ENCODE measurements around the gene DSCAM. TPM values are rescaled to one million over a fixed set of nuclear protein-coding genes. Genes with fewer than 3 reads are reported as not detected.

Gene DSCAM
- total and polyA plus RNA-seq, 2 experiments from 2014 or later, result 0.07 TPM; not detected in 1

- TF ChIP-seq ZNF462 (CRISPR knock-in tag; IDR thresholded peaks at IDR 0.05), result no peak
- no peak for TF ChIP-seq JUNB (IDR thresholded peaks at IDR 0.05; ENCODE audit: unreplicated experiment)
- TF ChIP-seq, protein P1, sequence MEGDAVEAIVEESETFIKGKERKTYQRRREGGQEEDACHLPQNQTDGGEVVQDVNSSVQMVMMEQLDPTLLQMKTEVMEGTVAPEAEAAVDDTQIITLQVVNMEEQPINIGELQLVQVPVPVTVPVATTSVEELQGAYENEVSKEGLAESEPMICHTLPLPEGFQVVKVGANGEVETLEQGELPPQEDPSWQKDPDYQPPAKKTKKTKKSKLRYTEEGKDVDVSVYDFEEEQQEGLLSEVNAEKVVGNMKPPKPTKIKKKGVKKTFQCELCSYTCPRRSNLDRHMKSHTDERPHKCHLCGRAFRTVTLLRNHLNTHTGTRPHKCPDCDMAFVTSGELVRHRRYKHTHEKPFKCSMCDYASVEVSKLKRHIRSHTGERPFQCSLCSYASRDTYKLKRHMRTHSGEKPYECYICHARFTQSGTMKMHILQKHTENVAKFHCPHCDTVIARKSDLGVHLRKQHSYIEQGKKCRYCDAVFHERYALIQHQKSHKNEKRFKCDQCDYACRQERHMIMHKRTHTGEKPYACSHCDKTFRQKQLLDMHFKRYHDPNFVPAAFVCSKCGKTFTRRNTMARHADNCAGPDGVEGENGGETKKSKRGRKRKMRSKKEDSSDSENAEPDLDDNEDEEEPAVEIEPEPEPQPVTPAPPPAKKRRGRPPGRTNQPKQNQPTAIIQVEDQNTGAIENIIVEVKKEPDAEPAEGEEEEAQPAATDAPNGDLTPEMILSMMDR (conservative IDR thresholded peaks at IDR 0.05; ENCODE audit: low read depth in 2 of 2), result no peak
- TF ChIP-seq, protein P2, sequence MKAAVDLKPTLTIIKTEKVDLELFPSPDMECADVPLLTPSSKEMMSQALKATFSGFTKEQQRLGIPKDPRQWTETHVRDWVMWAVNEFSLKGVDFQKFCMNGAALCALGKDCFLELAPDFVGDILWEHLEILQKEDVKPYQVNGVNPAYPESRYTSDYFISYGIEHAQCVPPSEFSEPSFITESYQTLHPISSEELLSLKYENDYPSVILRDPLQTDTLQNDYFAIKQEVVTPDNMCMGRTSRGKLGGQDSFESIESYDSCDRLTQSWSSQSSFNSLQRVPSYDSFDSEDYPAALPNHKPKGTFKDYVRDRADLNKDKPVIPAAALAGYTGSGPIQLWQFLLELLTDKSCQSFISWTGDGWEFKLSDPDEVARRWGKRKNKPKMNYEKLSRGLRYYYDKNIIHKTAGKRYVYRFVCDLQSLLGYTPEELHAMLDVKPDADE (IDR thresholded peaks at IDR 0.05), result no peak
Observed at GRCh38 chr21:40736145-40736544, 110.8 kb downstream of the DSCAM start (continued).

GRCh38 chr21:40733024-40733397, 113.9 kb downstream of the DSCAM start:
- DNase-seq (ENCODE audit: low spot score), result no peak
- H4K20me1 ChIP-seq (replicated peaks; ENCODE audit: insufficient read depth), result no peaks in the 10 kb centered on the region
- H3K27me3 ChIP-seq (ENCODE audit: insufficient read depth), result no peaks in the 10 kb centered on the region
- H3K4me2 ChIP-seq, result no peak overlapping the region
- no peaks in the 10 kb centered on the region for H3K4me1 Mint-ChIP-seq
- no peak overlapping the region for H2AFZ ChIP-seq
- H3K36me3 ChIP-seq (ENCODE audit: insufficient read depth), result no peaks in the 10 kb centered on the region; the same call in 1 of the 2 replicates
- H3K36me3 Mint-ChIP-seq (ENCODE audit: low read depth), result peaks cover 9% of the 10 kb centered on the region
- H3K27me3 Mint-ChIP-seq (ENCODE audit: insufficient read depth, low read depth, poor library complexity), result peaks cover 2% of the 10 kb centered on the region
- no peaks in the 10 kb centered on the region for H3K79me2 ChIP-seq (replicated peaks; ENCODE audit: insufficient read depth)
- H3K4me3 Mint-ChIP-seq, result no peak overlapping the region
- no peaks in the 10 kb centered on the region for H3K9me2 ChIP-seq (ENCODE audit: insufficient read depth)
- H3K4me1 ChIP-seq (ENCODE audit: insufficient read depth), result no peaks in the 10 kb centered on the region
- ATAC-seq, result no peak
- no peaks in the 10 kb centered on the region for H3F3A ChIP-seq (replicated peaks; ENCODE audit: low read depth)
- H3K27ac Mint-ChIP-seq, result no peak overlapping the region
- H3K27ac ChIP-seq (ENCODE audit: low read depth), result no peak overlapping the region
- H3K9me3 Mint-ChIP-seq, result peaks cover 90% of the 10 kb centered on the region
- no peak overlapping the region for H3K4me3 ChIP-seq
- TF ChIP-seq, protein P3, sequence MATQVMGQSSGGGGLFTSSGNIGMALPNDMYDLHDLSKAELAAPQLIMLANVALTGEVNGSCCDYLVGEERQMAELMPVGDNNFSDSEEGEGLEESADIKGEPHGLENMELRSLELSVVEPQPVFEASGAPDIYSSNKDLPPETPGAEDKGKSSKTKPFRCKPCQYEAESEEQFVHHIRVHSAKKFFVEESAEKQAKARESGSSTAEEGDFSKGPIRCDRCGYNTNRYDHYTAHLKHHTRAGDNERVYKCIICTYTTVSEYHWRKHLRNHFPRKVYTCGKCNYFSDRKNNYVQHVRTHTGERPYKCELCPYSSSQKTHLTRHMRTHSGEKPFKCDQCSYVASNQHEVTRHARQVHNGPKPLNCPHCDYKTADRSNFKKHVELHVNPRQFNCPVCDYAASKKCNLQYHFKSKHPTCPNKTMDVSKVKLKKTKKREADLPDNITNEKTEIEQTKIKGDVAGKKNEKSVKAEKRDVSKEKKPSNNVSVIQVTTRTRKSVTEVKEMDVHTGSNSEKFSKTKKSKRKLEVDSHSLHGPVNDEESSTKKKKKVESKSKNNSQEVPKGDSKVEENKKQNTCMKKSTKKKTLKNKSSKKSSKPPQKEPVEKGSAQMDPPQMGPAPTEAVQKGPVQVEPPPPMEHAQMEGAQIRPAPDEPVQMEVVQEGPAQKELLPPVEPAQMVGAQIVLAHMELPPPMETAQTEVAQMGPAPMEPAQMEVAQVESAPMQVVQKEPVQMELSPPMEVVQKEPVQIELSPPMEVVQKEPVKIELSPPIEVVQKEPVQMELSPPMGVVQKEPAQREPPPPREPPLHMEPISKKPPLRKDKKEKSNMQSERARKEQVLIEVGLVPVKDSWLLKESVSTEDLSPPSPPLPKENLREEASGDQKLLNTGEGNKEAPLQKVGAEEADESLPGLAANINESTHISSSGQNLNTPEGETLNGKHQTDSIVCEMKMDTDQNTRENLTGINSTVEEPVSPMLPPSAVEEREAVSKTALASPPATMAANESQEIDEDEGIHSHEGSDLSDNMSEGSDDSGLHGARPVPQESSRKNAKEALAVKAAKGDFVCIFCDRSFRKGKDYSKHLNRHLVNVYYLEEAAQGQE (IDR thresholded peaks at IDR 0.05; ENCODE audit: unreplicated experiment), result no peak
- TF ChIP-seq NANOG (IDR thresholded peaks at IDR 0.05; ENCODE audit: borderline replicate concordance), result no peak
- TF ChIP-seq, protein P1 (conservative IDR thresholded peaks at IDR 0.05; ENCODE audit: low read depth in 2 of 2), result no peak

All from GM23338 (cell line).